HG03457 (cell line): Measurements from ENCODE around the gene ACSM6.
A peak's percentile ranks its signal among the peaks of the same experiment; 100 is the strongest.

Experiments
- ATAC-seq: cut with Tn5 transposase; IDR thresholded peaks from one replicate; pipeline ENCODE4 v1.9.1; 2021; ENCODE audit warnings: moderate number of reproducible peaks; ENCODE audit not compliant: unreplicated experiment

ACSM6 gene

DNA sequence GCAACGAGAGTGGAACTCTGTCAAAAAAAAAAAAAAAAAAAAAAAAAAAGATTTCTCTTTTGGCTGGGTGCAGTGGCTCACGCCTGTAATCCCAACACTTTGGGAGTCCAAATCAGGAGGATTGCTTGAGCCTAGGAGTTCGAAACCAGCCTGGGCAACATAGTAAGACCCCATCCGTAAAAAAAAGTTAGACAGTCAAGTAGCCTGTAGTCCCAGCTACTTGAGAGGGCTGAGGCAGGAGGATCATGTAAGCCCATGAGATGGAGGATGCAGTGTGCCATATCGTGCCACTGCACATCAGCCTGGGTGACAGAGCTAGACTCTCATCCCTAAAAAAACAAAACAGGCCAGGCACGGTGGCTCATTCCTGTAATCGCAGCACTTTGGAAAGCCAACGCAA, 71.5 kb downstream of the ACSM6 start:
- ATAC-seq: no peak

GRCh38 chr10:95266674-95267095, 72.6 kb downstream of the ACSM6 start:
- peak; percentile 86 for ATAC-seq

- ATAC-seq: no peak
These were observed 73.2 kb downstream of the ACSM6 start for GRCh38 chr10:95267251-95267650.

- no peak for ATAC-seq
These were observed 74.4 kb downstream of the ACSM6 start for GRCh38 chr10:95268438-95268837.

GRCh38 chr10:95273393-95274312, 79.6 kb downstream of the ACSM6 start:
- no peak for ATAC-seq

DNA sequence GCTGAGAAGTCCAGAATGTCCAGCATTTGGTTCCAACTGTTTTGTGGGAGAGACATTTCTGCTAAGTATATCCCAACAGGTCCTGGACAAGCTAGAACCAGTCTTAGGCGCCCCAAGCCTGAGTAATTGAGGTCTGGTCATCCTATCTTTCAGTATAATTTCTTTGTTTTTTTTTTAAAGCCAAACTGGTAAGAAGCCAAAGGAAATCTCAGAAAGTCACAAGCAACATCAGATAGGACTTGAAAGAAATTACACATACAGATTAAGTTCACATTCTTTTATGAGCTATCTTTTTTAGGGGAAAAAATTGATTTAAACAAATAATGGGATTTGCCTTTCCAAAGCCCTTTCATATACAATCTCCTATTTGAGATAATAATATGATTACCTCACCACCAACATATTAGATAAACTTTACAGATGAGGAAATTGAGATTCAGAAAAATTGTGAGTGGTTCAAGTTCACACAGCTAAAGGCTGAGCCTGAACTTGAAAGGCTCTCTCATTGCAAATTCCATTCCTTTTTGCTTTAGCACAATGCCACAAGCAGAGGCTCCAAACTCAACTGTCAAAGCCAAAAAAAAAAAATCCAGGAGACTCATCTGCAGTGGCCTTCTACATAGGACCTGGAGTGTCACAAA, 81.8 kb downstream of the ACSM6 start:
- no peak for ATAC-seq

GRCh38 chr10:95276367-95277200, 82.5 kb downstream of the ACSM6 start:
- ATAC-seq: no peak

- no peak for ATAC-seq
These were observed 83.1 kb downstream of the ACSM6 start for GRCh38 chr10:95277201-95277570.

GRCh38 chr10:95277614-95278013, 83.6 kb downstream of the ACSM6 start:
- no peak for ATAC-seq
